ENCODE results near the gene CYB561D2.

The CYB561D2 gene

GRCh38 chr3:50354850-50355249 lies 4.2 kb downstream of the CYB561D2 start:
- peaks cover 31% of the 10 kb centered on the region for H3K4me1 ChIP-seq (ENCODE audit: low read length)

GRCh38 chr3:50355829-50356552 lies 5.3 kb downstream of the CYB561D2 start:
- Histone ChIP-seq H3K9me3 (ENCODE audit: insufficient read depth, low read length) (no peaks in the 10 kb centered on the region), H3K27me3 (ENCODE audit: low read depth, low read length) (no peaks in the 10 kb centered on the region), H3K4me1 (ENCODE audit: low read length) (peaks cover 31% of the 10 kb centered on the region), H3K36me3 (replicated peaks; ENCODE audit: low read depth, low read length) (peaks cover 33% of the 10 kb centered on the region), H2AFZ (ENCODE audit: low read depth, low read length) (no peak overlapping the region), H3K4me3 (ENCODE audit: low read length) (no peak overlapping the region), H4K20me1 (ENCODE audit: insufficient read depth, low read length) (0 out of 2 replicates have a peak, but pooled peaks cover 10% of the 10 kb centered on the region), H3K79me2 (ENCODE audit: low read length) (peaks cover 48% of the 10 kb centered on the region), H3K4me2 (ENCODE audit: low read length) (0 out of 2 replicates have a peak overlapping the region, but pooled peaks have one; percentile 96), H3K27ac (ENCODE audit: low read length) (no peak overlapping the region), H3K9ac (ENCODE audit: low read length) (no peak overlapping the region)
- no peak for TF ChIP-seq EZH2phosphoT487 (IDR thresholded peaks at IDR 0.05; ENCODE audit: low read depth)

More at GRCh38 chr3:50354850-50355249, 4.2 kb downstream of the CYB561D2 start:
- no peak overlapping the region for H2AFZ ChIP-seq (ENCODE audit: low read depth, low read length)
- H3K27ac ChIP-seq (ENCODE audit: low read length) = no peak overlapping the region
- no peak overlapping the region for H3K9ac ChIP-seq (ENCODE audit: low read length)
- H3K79me2 ChIP-seq (ENCODE audit: low read length) = peaks cover 54% of the 10 kb centered on the region
- H3K36me3 ChIP-seq (replicated peaks; ENCODE audit: low read depth, low read length) = peaks cover 33% of the 10 kb centered on the region
- H3K4me2 ChIP-seq (ENCODE audit: low read length) = no peak overlapping the region
- H3K4me3 ChIP-seq (ENCODE audit: low read length) = no peak overlapping the region
- H3K27me3 ChIP-seq (ENCODE audit: low read depth, low read length) = no peaks in the 10 kb centered on the region
- TF ChIP-seq EZH2phosphoT487 (IDR thresholded peaks at IDR 0.05; ENCODE audit: low read depth) (no peak), CTCF (IDR thresholded peaks at IDR 0.05; ENCODE audit: low read depth, low read length) (no peak)
- H3K9me3 ChIP-seq (ENCODE audit: insufficient read depth, low read length) = no peaks in the 10 kb centered on the region
- 0 out of 2 replicates have a peak, but pooled peaks cover 10% of the 10 kb centered on the region for H4K20me1 ChIP-seq (ENCODE audit: insufficient read depth, low read length)

GRCh38 chr3:50356553-50356952 lies 5.9 kb downstream of the CYB561D2 start:
- no peak for TF ChIP-seq EZH2phosphoT487 (IDR thresholded peaks at IDR 0.05; ENCODE audit: low read depth)
- TF ChIP-seq CTCF (IDR thresholded peaks at IDR 0.05; ENCODE audit: low read depth, low read length) = no peak
- peaks cover 43% of the 10 kb centered on the region for H3K79me2 ChIP-seq (ENCODE audit: low read length)
- no peak overlapping the region for H3K4me3 ChIP-seq (ENCODE audit: low read length)
- H3K9ac ChIP-seq (ENCODE audit: low read length) = no peak overlapping the region
- peaks cover 26% of the 10 kb centered on the region for H3K4me1 ChIP-seq (ENCODE audit: low read length)
- H3K36me3 ChIP-seq (replicated peaks; ENCODE audit: low read depth, low read length) = peaks cover 33% of the 10 kb centered on the region
- peak overlapping the region; percentile 96; the same call in 1 of the 2 replicates for H3K4me2 ChIP-seq (ENCODE audit: low read length)
- H3K27ac ChIP-seq (ENCODE audit: low read length) = no peak overlapping the region
- H3K9me3 ChIP-seq (ENCODE audit: insufficient read depth, low read length) = no peaks in the 10 kb centered on the region
- no peak overlapping the region for H2AFZ ChIP-seq (ENCODE audit: low read depth, low read length)
- no peaks in the 10 kb centered on the region for H3K27me3 ChIP-seq (ENCODE audit: low read depth, low read length)
- 0 out of 2 replicates have a peak, but pooled peaks cover 10% of the 10 kb centered on the region for H4K20me1 ChIP-seq (ENCODE audit: insufficient read depth, low read length)

- Histone ChIP-seq H4K20me1 (ENCODE audit: insufficient read depth, low read length) (0 out of 2 replicates have a peak, but pooled peaks cover 10% of the 10 kb centered on the region), H3K4me3 (ENCODE audit: low read length) (peak overlapping the region; percentile 92; the same call in 1 of the 2 replicates), H3K4me2 (ENCODE audit: low read length) (peak overlapping the region; percentile 96), H3K9ac (ENCODE audit: low read length) (no peak overlapping the region), H3K27me3 (ENCODE audit: low read depth, low read length) (no peaks in the 10 kb centered on the region), H3K27ac (ENCODE audit: low read length) (no peak overlapping the region), H3K36me3 (replicated peaks; ENCODE audit: low read depth, low read length) (peaks cover 33% of the 10 kb centered on the region), H2AFZ (ENCODE audit: low read depth, low read length) (no peak overlapping the region), H3K9me3 (ENCODE audit: insufficient read depth, low read length) (no peaks in the 10 kb centered on the region), H3K4me1 (ENCODE audit: low read length) (peaks cover 23% of the 10 kb centered on the region), H3K79me2 (ENCODE audit: low read length) (peaks cover 38% of the 10 kb centered on the region)
- no peak for TF ChIP-seq CTCF (IDR thresholded peaks at IDR 0.05; ENCODE audit: low read depth, low read length)
- TF ChIP-seq EZH2phosphoT487 (IDR thresholded peaks at IDR 0.05; ENCODE audit: low read depth) = no peak
Measured at GRCh38 chr3:50357481-50357880, 6.8 kb downstream of the CYB561D2 start.
